GM12878 (cell line): ENCODE data around the gene HCST. TPM values are rescaled to one million over a fixed set of nuclear protein-coding genes. Genes with fewer than 3 reads are reported as not detected.

ENCODE experiments used
- ATAC-seq: fragments of 200-7000 bp; cut with Tn5 transposase; 3 replicates; pipeline ENCODE4 v1.9.1; 2020; ENCODE audit warnings: mild to moderate bottlenecking, moderate library complexity
- BruUV-seq: library from RNA; stranded (reverse); fragments of 400-500 nt; replicated peaks from 2 replicates; lab custom pipeline; 2021; lab: Mats Ljungman, UMichigan
- CTCF ChIA-PET: fragments of 300-600 bp; sonication (Branson Sonifier 250); formaldehyde crosslinking; extraction: SDS; loops from one replicate; lab custom pipeline; 2021; ENCODE audit warnings: inconsistent platforms; lab: Yijun Ruan, JAX
- POLR2A ChIA-PET: fragments of 350-600 bp; formaldehyde crosslinking; extraction: SDS; loops from one replicate; lab custom pipeline; 2021; ENCODE audit warnings: inconsistent platforms; lab: Charles Lee
- RAD21 ChIA-PET: fragments of 300-600 bp; sonication (Branson Sonifier 250); formaldehyde crosslinking; loops from one replicate; lab custom pipeline; 2023; ENCODE audit warnings: antibody characterized with exemption; ENCODE audit not compliant: unreplicated experiment; lab: Charles Lee
- SMC1A ChIA-PET: fragments of 300-600 bp; sonication (Branson Sonifier 250); formaldehyde crosslinking; loops from one replicate; lab custom pipeline; 2023; ENCODE audit not compliant: unreplicated experiment, uncharacterized antibody; lab: Charles Lee
- DNase-seq: peaks from one replicate; pipeline ENCODE4 v3.0.0-alpha.2; 2011; ENCODE audit warnings: low read depth, low spot score
- FAIRE-seq: peaks from 3 replicates; lab custom pipeline; 2011; peaks lifted over from hg19 to GRCh38; lab: Jason Lieb, UNC
- H2AFZ ChIP-seq: 2 replicates; pipeline ENCODE4 v1.6.0; 2011; ENCODE audit warnings: low read depth, low read length, control low read depth; ENCODE audit not compliant: control insufficient read depth
- H3K27ac ChIP-seq: 2 replicates; pipeline ENCODE4 v1.5.1; 2011; ENCODE audit warnings: control low read depth; ENCODE audit not compliant: control insufficient read depth, insufficient read depth
- H3K27me3 ChIP-seq, 2 experiments: replicated peaks in 1 of 2; 2 replicates each; pipeline versions ENCODE4 v1.6.0 to v1.6.1; 2011; ENCODE audit warnings: low read length in 1 of 2; ENCODE audit not compliant: control insufficient read depth in 2 of 2, insufficient read depth in 2 of 2
- H3K36me3 ChIP-seq, 2 experiments: 2 replicates each; pipeline ENCODE4 v1.5.1; 2011; ENCODE audit warnings: low read length in 1 of 2; ENCODE audit not compliant: control insufficient read depth in 2 of 2, insufficient read depth in 2 of 2
- H3K4me1 ChIP-seq: 2 replicates; pipeline ENCODE4 v1.6.1; 2011; ENCODE audit warnings: mild to moderate bottlenecking, low read length, moderate library complexity, mixed read lengths; ENCODE audit not compliant: control insufficient read depth, insufficient read depth
- H3K4me2 ChIP-seq: 2 replicates; pipeline ENCODE4 v1.6.0; 2011; ENCODE audit warnings: control low read depth; ENCODE audit not compliant: control insufficient read depth, insufficient read depth
- H3K4me3 ChIP-seq: fragments of 200-600 bp; sonication (generic); 2 replicates; pipeline ENCODE4 v1.5.1; 2016
- H3K79me2 ChIP-seq: 2 replicates; pipeline ENCODE4 v1.6.0; 2011; ENCODE audit warnings: low read length; ENCODE audit not compliant: control insufficient read depth, insufficient read depth
- H3K9ac ChIP-seq: 2 replicates; pipeline ENCODE4 v1.8.0; 2011; ENCODE audit warnings: low read length, control low read depth, mixed read lengths; ENCODE audit not compliant: control insufficient read depth, insufficient read depth
- H3K9me3 ChIP-seq: replicated peaks from 3 replicates; pipeline ENCODE4 v1.5.1; 2011; ENCODE audit warnings: mild to moderate bottlenecking, low read length; ENCODE audit not compliant: control insufficient read depth, insufficient read depth
- H4K20me1 ChIP-seq: 2 replicates; pipeline ENCODE4 v1.6.0; 2011; ENCODE audit not compliant: control insufficient read depth, insufficient read depth
- CEBPB ChIP-seq, 2 experiments: fragments of 150-350 bp in 1 of 2; IDR thresholded peaks; 2 replicates each; pipeline ENCODE4 v1.6.1; 2012 to 2014; ENCODE audit warnings: low read depth in 2 of 2, low read length in 2 of 2, borderline replicate concordance in 1 of 2, inconsistent platforms in 1 of 2
- EP300 ChIP-seq, 2 experiments: fragments of 150-350 bp in 1 of 2; IDR thresholded peaks; 2 replicates each; pipeline ENCODE4 v1.6.1; 2011 to 2012; ENCODE audit warnings: low read depth in 2 of 2, low read length in 2 of 2, borderline replicate concordance in 1 of 2, improper control_type of control experiment in 1 of 2, inconsistent platforms in 1 of 2; ENCODE audit not compliant: control insufficient read depth in 1 of 2
- KDM1A ChIP-seq: fragments of 200-600 bp; sonication (generic); IDR thresholded peaks from 2 replicates; pipeline ENCODE4 v1.6.1; 2016; ENCODE audit warnings: borderline replicate concordance
- MLLT1 ChIP-seq: fragments of 450-650 bp; IDR thresholded peaks from 2 replicates; pipeline ENCODE4 v1.6.1; 2016; ENCODE audit warnings: mild to moderate bottlenecking
- MTA2 ChIP-seq: fragments of 450-650 bp; IDR thresholded peaks from 2 replicates; pipeline ENCODE4 v1.6.1; 2016; ENCODE audit warnings: low read depth, mild to moderate bottlenecking, moderate library complexity
- NFIC ChIP-seq: IDR thresholded peaks from 2 replicates; pipeline ENCODE4 v1.6.1; 2012; ENCODE audit warnings: low read depth, mild to moderate bottlenecking, inconsistent platforms, low read length, moderate library complexity
- RELA ChIP-seq: fragments of 450-650 bp; IDR thresholded peaks from 2 replicates; pipeline ENCODE4 v1.8.0; 2014; ENCODE audit warnings: borderline replicate concordance; ENCODE audit not compliant: partially characterized antibody
- WGBS: methylation state at CpG from one replicate; pipeline ENCODE4 v1.1.6; 2016; ENCODE audit warnings: low lambda C conversion rate; ENCODE audit not compliant: insufficient replicate concordance, insufficient coverage; ENCODE audit errors: missing lambda C conversion rate; 5-methylcytosine and 5-hydroxymethylcytosine counted together
- in situ Hi-C: fragments of 300-500 bp; cut with MboI; formaldehyde crosslinking; loops from 9 replicates; pipeline ENCODE4 v1.14.3; 2018; ENCODE audit warnings: mixed read lengths
- intact Hi-C: fragments of 100-400 bp; cut with micrococcal nuclease; formaldehyde crosslinking; loops from one replicate; pipeline ENCODE4 v1.14.2; 2022; ENCODE audit not compliant: unreplicated experiment
- polyA plus RNA-seq, 11 experiments: library from polyadenylated mRNA; depleted of rRNA in 4 of 11; unstranded in 6 of 11; stranded (reverse) in 5 of 11; fragments of >200 nt; fragmentation: Nextera tagmentation in 4 of 11; fragmentation: Illumina TruSeq in 1 of 11; extraction: Ambion mirVana in 4 of 11; extraction: Trizol in 1 of 11; gene quantifications; 1 replicate in 1 of 11; 2 replicates in 10 of 11; pipeline versions ENCODE4 v1.2.1 to v1.2.3, GENCODE V29; 2011 to 2016; ENCODE audit warnings: inconsistent platforms in 2 of 11, missing spikeins in 2 of 11, low read depth in 1 of 11
- total RNA-seq, 4 experiments: library from RNA; depleted of rRNA in 3 of 4; stranded (reverse); fragments of >200 nt in 3 of 4; fragmentation: Illumina TruSeq in 1 of 4; extraction: Trizol in 1 of 4; gene quantifications; 2 replicates each; pipeline versions ENCODE4 v1.2.1 to v1.2.3, GENCODE V29; 2013 to 2021
- TF ChIP-seq, protein P1 (sequence below): IDR thresholded peaks from 2 replicates; pipeline ENCODE4 v1.6.1; 2011; ENCODE audit warnings: borderline replicate concordance, low read depth, mild to moderate bottlenecking, moderate library complexity, low read length; ENCODE audit not compliant: insufficient read depth, poor library complexity, severe bottlenecking
- TF ChIP-seq, protein P2 (sequence below): fragments of 450-650 bp; IDR thresholded peaks from 2 replicates; pipeline ENCODE4 v1.6.1; 2017; ENCODE audit warnings: antibody characterized with exemption, mild to moderate bottlenecking, moderate library complexity

HCST gene
- total and polyA plus RNA-seq, 10 of the 15 experiments (the other 5 are each of a cell fraction or from before 2014, with no cell fraction given): 7.5 to 79.6 (median 33.6) TPM

DNA sequence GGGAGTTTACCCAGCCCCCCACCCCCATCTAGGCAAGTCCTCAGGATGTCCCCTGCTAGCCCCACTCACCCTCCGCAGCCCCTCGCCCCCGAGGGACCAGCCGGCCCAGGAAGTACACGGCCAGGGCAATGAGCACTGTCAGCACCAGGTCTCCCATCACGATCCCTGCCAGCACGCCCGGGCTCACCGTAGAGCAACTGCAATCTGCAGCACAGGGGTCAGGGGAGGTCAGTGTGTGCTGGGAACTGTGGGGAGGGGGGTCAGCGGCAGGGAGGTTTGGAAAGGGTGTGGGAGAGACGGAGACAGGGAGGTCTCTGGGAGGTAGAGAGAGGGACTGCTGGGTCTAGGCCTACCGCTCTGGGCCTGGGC, 5.0 kb downstream of the HCST start:
- no peaks in the 10 kb centered on the region for H3K36me3 ChIP-seq
- no peaks in the 10 kb centered on the region for H4K20me1 ChIP-seq
- POLR2A ChIA-PET: no interaction called here
- RAD21 ChIA-PET: interaction anchor here (4.9 kb wide), 1 partner anchor 23 kb away, joined by 37 read pairs; no protein-coding TSS in a partner anchor
- in situ Hi-C loops: loop anchor here (10.0 kb wide), 1 partner anchor 573 kb away; no protein-coding TSS in a partner anchor
- H3K4me1 ChIP-seq: peaks cover 53% of the 10 kb centered on the region
- TF ChIP-seq MLLT1: peak; percentile 33; the same call in 1 of the 2 replicates
- TF ChIP-seq RELA: no peak
- H3K4me2 ChIP-seq: no peak overlapping the region
- WGBS: 68% methylated on average over 12 of the region's 12 CpGs
- CTCF ChIA-PET: no interaction called here
- ATAC-seq (no peak), DNase-seq (no peak), FAIRE-seq (no peak)
- H3K9me3 ChIP-seq: no peaks in the 10 kb centered on the region
- no peak overlapping the region for H3K9ac ChIP-seq
- H2AFZ ChIP-seq: no peak overlapping the region
- H3K27me3 ChIP-seq: no peaks in the 10 kb centered on the region
- intact Hi-C loops: no loop called here
- peaks cover 3% of the 10 kb centered on the region for H3K79me2 ChIP-seq
- no peak overlapping the region for H3K27ac ChIP-seq
- SMC1A ChIA-PET: no interaction called here
- BruUV-seq: no TSS peak
- H3K4me3 ChIP-seq: no peak overlapping the region

DNA sequence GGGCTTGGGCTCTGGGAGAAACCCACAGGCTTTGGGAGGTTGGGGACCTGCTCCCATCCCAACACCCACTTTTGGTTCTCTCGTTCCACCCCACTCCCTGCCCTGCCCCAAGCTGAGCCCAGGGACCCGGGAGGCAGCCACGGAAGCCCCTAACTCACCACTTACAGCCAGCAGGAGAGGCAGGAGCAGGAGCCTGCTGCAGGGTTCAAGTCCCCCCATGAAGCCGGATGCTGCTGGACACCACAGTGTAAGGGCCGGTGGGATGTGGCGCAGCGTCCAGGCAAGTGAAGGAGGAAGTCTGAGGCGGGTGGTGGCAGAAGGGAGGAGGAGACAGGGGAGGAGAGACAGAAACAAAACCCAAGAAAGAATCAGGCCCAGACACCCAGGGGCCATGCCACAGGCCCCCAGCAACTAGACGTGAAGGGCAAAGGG, 5.7 kb downstream of the HCST start, which contains the start of gene TYROBP:
TYROBP (minus strand) TSS at position 286 of the 432 bp plus-strand sequence; CDS start at position 219, 67 bp downstream.
- Histone ChIP-seq H3K27ac (peak within 1 kb of the TSS; percentile 88), H3K36me3 (no peaks in the 10 kb centered on the region), H2AFZ (peak within 1 kb of the TSS; percentile 89; the same call in 1 of the 2 replicates), H3K4me1 (peaks cover 53% of the 10 kb centered on the region), H3K4me3 (no peak within 1 kb of the TSS), H4K20me1 (no peaks in the 10 kb centered on the region), H3K79me2 (no peaks in the 10 kb centered on the region; the same call in 1 of the 2 replicates), H3K27me3 (no peaks in the 10 kb centered on the region), H3K4me2 (peak within 1 kb of the TSS; percentile 84; the same call in 1 of the 2 replicates), H3K9me3 (no peaks in the 10 kb centered on the region), H3K9ac (peak within 1 kb of the TSS; percentile 67; the same call in 1 of the 2 replicates)
- FAIRE-seq: no peak
- no TSS peak for BruUV-seq
- WGBS: 90% methylated on average over 9 of the region's 9 CpGs
- ChIA-PET CTCF (interaction anchor here (1.0 to 1.7 kb wide), 2 partner anchors 23 to 359 kb away, joined by 3 to 7 read pairs; no protein-coding TSS in a partner anchor), SMC1A (interaction anchor here (1.0 to 1.3 kb wide), 2 partner anchors 7 to 15 kb away, joined by 3 read pairs; no protein-coding TSS in a partner anchor), POLR2A (interaction anchor here (0.7 to 1.1 kb wide), 2 partner anchors 14 to 24 kb away, joined by 3 read pairs; no protein-coding TSS in a partner anchor), RAD21 (no interaction called here)
- intact Hi-C loops: no loop called here
- no peak for DNase-seq
- in situ Hi-C loops: loop anchor here (10.0 kb wide), 1 partner anchor 573 kb away; no protein-coding TSS in a partner anchor
- ATAC-seq: no peak
- TF ChIP-seq EP300 (IDR thresholded peaks at IDR 0.05; ENCODE audit: borderline replicate concordance in 1 of 2, control insufficient read depth in 1 of 2, low read depth in 2 of 2, low read length in 2 of 2) (no peak), CEBPB (IDR thresholded peaks at IDR 0.05; ENCODE audit: borderline replicate concordance in 1 of 2, low read depth in 2 of 2, low read length in 2 of 2) (no peak), MTA2 (no peak), KDM1A (no peak), RELA (no peak), NFIC (no peak)
- TF ChIP-seq, protein P1, sequence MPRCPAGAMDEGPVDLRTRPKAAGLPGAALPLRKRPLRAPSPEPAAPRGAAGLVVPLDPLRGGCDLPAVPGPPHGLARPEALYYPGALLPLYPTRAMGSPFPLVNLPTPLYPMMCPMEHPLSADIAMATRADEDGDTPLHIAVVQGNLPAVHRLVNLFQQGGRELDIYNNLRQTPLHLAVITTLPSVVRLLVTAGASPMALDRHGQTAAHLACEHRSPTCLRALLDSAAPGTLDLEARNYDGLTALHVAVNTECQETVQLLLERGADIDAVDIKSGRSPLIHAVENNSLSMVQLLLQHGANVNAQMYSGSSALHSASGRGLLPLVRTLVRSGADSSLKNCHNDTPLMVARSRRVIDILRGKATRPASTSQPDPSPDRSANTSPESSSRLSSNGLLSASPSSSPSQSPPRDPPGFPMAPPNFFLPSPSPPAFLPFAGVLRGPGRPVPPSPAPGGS: no peak
- TF ChIP-seq, protein P2, sequence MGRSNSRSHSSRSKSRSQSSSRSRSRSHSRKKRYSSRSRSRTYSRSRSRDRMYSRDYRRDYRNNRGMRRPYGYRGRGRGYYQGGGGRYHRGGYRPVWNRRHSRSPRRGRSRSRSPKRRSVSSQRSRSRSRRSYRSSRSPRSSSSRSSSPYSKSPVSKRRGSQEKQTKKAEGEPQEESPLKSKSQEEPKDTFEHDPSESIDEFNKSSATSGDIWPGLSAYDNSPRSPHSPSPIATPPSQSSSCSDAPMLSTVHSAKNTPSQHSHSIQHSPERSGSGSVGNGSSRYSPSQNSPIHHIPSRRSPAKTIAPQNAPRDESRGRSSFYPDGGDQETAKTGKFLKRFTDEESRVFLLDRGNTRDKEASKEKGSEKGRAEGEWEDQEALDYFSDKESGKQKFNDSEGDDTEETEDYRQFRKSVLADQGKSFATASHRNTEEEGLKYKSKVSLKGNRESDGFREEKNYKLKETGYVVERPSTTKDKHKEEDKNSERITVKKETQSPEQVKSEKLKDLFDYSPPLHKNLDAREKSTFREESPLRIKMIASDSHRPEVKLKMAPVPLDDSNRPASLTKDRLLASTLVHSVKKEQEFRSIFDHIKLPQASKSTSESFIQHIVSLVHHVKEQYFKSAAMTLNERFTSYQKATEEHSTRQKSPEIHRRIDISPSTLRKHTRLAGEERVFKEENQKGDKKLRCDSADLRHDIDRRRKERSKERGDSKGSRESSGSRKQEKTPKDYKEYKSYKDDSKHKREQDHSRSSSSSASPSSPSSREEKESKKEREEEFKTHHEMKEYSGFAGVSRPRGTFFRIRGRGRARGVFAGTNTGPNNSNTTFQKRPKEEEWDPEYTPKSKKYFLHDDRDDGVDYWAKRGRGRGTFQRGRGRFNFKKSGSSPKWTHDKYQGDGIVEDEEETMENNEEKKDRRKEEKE: no peak
